ENCODE results near the gene ULK4. TPM values are rescaled to one million over a fixed set of nuclear protein-coding genes. Genes with fewer than 3 reads are reported as not detected.

The ULK4 gene
- total and polyA plus RNA-seq, 9 of the 15 experiments (the other 6 are each of a cell fraction or from before 2014, with no cell fraction given): 3.0 to 5.9 (median 3.5) TPM

DNA sequence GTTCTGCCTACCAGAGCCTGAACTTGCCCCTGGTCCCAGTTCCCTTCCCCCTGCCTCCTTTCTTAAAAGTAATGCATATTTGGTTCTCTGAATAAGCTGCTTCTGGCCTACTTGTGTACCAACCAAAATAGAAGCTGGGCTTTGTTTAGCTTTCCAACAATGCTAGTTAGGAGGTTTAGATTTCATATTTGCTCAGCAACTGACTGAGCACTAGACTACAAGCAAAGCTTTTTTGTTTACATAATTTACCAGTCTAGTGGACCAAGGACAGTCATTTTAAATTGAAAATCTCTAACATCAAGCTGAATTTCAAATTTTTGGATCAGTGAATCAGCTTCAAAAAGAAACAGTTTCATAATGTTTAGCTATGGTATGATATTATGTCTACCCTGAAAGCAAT lies 331.2 kb downstream of the ULK4 start (continued):
- TF ChIP-seq MAZ (CRISPR knock-in tag; conservative IDR thresholded peaks at IDR 0.05 in 1 of 2, IDR thresholded peaks at IDR 0.05 in 1 of 2) (no peak), KDM2B (CRISPR knock-in tag; IDR thresholded peaks at IDR 0.05) (no peak)
- TF ChIP-seq, protein P1, sequence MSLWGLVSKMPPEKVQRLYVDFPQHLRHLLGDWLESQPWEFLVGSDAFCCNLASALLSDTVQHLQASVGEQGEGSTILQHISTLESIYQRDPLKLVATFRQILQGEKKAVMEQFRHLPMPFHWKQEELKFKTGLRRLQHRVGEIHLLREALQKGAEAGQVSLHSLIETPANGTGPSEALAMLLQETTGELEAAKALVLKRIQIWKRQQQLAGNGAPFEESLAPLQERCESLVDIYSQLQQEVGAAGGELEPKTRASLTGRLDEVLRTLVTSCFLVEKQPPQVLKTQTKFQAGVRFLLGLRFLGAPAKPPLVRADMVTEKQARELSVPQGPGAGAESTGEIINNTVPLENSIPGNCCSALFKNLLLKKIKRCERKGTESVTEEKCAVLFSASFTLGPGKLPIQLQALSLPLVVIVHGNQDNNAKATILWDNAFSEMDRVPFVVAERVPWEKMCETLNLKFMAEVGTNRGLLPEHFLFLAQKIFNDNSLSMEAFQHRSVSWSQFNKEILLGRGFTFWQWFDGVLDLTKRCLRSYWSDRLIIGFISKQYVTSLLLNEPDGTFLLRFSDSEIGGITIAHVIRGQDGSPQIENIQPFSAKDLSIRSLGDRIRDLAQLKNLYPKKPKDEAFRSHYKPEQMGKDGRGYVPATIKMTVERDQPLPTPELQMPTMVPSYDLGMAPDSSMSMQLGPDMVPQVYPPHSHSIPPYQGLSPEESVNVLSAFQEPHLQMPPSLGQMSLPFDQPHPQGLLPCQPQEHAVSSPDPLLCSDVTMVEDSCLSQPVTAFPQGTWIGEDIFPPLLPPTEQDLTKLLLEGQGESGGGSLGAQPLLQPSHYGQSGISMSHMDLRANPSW (CRISPR knock-in tag; IDR thresholded peaks at IDR 0.05): no peak

DNA sequence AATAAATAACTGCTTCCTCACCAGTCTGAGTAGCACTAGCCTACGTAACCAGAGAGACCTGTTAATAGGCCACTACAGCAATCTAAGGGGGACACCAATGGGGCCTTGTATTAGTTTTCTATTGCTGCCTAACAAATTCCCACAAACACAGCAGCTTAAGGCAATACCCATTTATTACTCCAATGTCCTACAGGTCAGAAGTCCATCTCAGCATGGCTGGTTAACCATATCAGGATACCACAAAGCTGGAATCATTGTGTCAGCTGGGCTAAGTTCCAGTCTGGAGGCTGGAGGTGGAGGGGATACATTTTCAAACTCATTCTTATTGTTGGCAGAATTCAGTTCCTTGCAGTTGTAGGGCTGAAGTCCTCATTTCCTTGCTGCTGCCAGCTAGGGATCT lies 331.9 kb downstream of the ULK4 start:
- in situ Hi-C loops (cut with MboI) (no loop called here), intact Hi-C loops (cut with micrococcal nuclease) (no loop called here)
- H3K9me1 ChIP-seq (ENCODE audit: control insufficient read depth, insufficient read depth, low read length): no peaks in the 10 kb centered on the region
- H3K4me2 ChIP-seq (ENCODE audit: insufficient read depth, low read length): no peak overlapping the region
- no peaks in the 10 kb centered on the region for H3K36me3 ChIP-seq (ENCODE audit: control insufficient read depth, insufficient read depth, low read length)
- H3K27ac ChIP-seq (ENCODE audit: extremely low read depth, low read depth, low read length): no peak overlapping the region
- BruUV-seq (replicated peaks): no TSS peak
- FAIRE-seq (no peak), ATAC-seq (no peak), DNase-seq (ENCODE audit: extremely low read depth in 1 of 4, low spot score in 3 of 4) (no peak)
- ChIA-PET POLR2A (interaction anchor here (1.2 kb wide), 1 partner anchor 9 kb away, joined by 5 read pairs; no protein-coding TSS in a partner anchor), CTCF (ENCODE audit: low intra/inter-chr PET ratio) (no interaction called here)
- H3K4me1 ChIP-seq (replicated peaks in 1 of 2; ENCODE audit: control insufficient read depth in 2 of 2, insufficient read depth in 2 of 2, low read length in 2 of 2): no peaks in the 10 kb centered on the region
- no peak overlapping the region for H3K9ac ChIP-seq (ENCODE audit: insufficient read depth in 1 of 2, low read depth in 2 of 2, low read length in 2 of 2)
- TF ChIP-seq, protein P2, sequence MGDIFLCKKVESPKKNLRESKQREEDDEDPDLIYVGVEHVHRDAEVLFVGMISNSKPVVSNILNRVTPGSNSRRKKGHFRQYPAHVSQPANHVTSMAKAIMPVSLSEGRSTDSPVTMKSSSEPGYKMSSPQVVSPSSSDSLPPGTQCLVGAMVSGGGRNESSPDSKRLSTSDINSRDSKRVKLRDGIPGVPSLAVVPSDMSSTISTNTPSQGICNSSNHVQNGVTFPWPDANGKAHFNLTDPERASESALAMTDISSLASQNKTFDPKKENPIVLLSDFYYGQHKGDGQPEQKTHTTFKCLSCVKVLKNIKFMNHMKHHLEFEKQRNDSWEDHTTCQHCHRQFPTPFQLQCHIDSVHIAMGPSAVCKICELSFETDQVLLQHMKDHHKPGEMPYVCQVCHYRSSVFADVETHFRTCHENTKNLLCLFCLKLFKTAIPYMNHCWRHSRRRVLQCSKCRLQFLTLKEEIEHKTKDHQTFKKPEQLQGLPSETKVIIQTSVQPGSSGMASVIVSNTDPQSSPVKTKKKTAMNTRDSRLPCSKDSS (IDR thresholded peaks at IDR 0.05; ENCODE audit: low read depth, partially characterized antibody): no peak
- TF ChIP-seq ZNF79 (CRISPR knock-in tag; IDR thresholded peaks at IDR 0.05; ENCODE audit: low read depth): no peak
- TF ChIP-seq, protein P3, sequence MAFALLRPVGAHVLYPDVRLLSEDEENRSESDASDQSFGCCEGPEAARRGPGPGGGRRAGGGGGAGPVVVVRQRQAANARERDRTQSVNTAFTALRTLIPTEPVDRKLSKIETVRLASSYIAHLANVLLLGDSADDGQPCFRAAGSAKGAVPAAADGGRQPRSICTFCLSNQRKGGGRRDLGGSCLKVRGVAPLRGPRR (CRISPR knock-in tag; IDR thresholded peaks at IDR 0.05): no peak
- no peak for TF ChIP-seq ZNF764 (CRISPR knock-in tag; IDR thresholded peaks at IDR 0.05; ENCODE audit: low read depth)
- no peak overlapping the region for H3K4me3 ChIP-seq
- no peaks in the 10 kb centered on the region for H3K9me3 ChIP-seq (replicated peaks; ENCODE audit: control insufficient read depth, insufficient read depth, low read depth, low read length)
- WGBS (ENCODE audit: insufficient coverage, low coverage, missing lambda C conversion rate): 0% methylated on average over 1 of the region's 1 CpG
- H4K20me1 ChIP-seq (replicated peaks; ENCODE audit: control insufficient read depth, insufficient read depth, low read length): no peaks in the 10 kb centered on the region
- H3K79me2 ChIP-seq (ENCODE audit: control insufficient read depth, insufficient read depth, low read length): no peaks in the 10 kb centered on the region
- H3K27me3 ChIP-seq (ENCODE audit: control insufficient read depth in 2 of 2, insufficient read depth in 2 of 2, low read length in 2 of 2): peaks cover 0 to 3% of the 10 kb centered on the region in 2 experiments; a peak in 2 of 5 replicates
- no peak overlapping the region for H2AFZ ChIP-seq (ENCODE audit: low read depth, low read length)

Measured in K562 (cell line).